ENCODE measurements around the gene NEK9. TPM values are rescaled to one million over a fixed set of nuclear protein-coding genes. Genes with fewer than 3 reads are reported as not detected.
"Not testable (repeated sequence)": the region's sequence is repeated elsewhere in the genome, so short reads cannot be mapped to it uniquely, and the experiment has no call there.

The NEK9 gene
- total RNA-seq, 4 donors from 2014 or later = 65.4 to 84.6 (median 76.9) TPM

DNA sequence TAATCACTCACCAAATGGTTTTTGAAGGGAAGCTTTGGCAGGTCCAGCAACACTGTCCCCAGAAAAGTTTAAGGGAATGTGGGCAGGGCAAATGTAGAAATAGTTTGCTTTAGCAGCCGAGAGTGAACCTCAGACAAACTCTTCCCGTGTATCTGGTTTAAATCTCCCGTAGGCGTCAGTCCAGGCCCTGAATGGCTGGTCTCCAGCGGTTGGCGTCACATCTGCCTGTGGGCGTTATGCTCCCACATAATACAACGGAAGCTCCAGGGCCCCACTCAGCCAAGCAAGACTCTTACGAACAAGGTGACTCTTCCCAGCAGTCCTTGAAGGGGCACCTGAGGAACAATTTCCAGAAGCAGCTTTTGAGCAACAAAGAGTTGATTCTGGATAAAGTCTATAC is 56.5 kb downstream of the NEK9 start:
- Histone ChIP-seq H3K36me3 (no peaks in the 10 kb centered on the region), H3K4me1 (peaks cover 28 to 46% of the 10 kb centered on the region in 2 donors), H3K9me3 (no peaks in the 10 kb centered on the region), H3K27ac (peak overlapping the region; percentile 89 to 93 (median 91)), H3K4me3 (replicated peaks in 1 of 3) (no peak overlapping the region), H3K27me3 (no peaks in the 10 kb centered on the region)
- intact Hi-C loops (cut with DNase I) = no loop called here
- DNase-seq = peak; percentile 39 to 58
- no peak for TF ChIP-seq POLR2A (IDR thresholded peaks at IDR 0.05)
- TF ChIP-seq, protein P1, sequence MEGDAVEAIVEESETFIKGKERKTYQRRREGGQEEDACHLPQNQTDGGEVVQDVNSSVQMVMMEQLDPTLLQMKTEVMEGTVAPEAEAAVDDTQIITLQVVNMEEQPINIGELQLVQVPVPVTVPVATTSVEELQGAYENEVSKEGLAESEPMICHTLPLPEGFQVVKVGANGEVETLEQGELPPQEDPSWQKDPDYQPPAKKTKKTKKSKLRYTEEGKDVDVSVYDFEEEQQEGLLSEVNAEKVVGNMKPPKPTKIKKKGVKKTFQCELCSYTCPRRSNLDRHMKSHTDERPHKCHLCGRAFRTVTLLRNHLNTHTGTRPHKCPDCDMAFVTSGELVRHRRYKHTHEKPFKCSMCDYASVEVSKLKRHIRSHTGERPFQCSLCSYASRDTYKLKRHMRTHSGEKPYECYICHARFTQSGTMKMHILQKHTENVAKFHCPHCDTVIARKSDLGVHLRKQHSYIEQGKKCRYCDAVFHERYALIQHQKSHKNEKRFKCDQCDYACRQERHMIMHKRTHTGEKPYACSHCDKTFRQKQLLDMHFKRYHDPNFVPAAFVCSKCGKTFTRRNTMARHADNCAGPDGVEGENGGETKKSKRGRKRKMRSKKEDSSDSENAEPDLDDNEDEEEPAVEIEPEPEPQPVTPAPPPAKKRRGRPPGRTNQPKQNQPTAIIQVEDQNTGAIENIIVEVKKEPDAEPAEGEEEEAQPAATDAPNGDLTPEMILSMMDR (IDR thresholded peaks at IDR 0.05) = no peak
- 39 to 67% methylated on average over 4 to 9 of the region's 9 CpGs for WGBS, 2 donors

DNA sequence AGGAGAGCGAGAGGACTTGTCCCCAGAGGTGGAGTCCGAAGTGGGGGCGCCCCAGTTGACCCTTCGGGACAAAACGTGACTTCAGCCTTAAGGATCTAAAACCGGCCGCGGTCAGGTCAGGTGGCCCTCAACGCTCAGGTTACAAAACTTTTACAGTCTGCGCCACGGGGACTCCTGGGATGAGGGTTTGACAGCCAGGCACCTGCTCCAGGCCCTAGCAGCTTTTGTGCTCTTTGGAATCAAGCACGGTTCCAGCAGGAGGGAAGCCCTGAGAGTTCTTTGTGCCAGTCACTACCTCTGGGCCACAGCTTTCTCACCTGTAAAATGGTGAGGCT is 57.1 kb downstream of the NEK9 start:
- Histone ChIP-seq H3K9me3 (no peaks in the 10 kb centered on the region), H3K4me1 (peaks cover 28 to 47% of the 10 kb centered on the region in 2 donors), H3K27me3 (no peaks in the 10 kb centered on the region), H3K27ac (peak overlapping the region; percentile 89 to 93 (median 91)), H3K4me3 (replicated peaks in 1 of 3) (peak overlapping the region in 1 of 3 donors; percentile 37), H3K36me3 (no peaks in the 10 kb centered on the region)
- 11 to 33% methylated on average over 3 to 12 of the region's 12 CpGs for WGBS, 2 donors
- intact Hi-C loops (cut with DNase I) = loop anchor here (10.0 kb wide), 1 partner anchor 65 kb away; the partner anchor contains the start of gene EIF2B2
- TF ChIP-seq POLR2A (IDR thresholded peaks at IDR 0.05) = no peak
- TF ChIP-seq, protein P1 (IDR thresholded peaks at IDR 0.05) = no peak
- no peak for DNase-seq

DNA sequence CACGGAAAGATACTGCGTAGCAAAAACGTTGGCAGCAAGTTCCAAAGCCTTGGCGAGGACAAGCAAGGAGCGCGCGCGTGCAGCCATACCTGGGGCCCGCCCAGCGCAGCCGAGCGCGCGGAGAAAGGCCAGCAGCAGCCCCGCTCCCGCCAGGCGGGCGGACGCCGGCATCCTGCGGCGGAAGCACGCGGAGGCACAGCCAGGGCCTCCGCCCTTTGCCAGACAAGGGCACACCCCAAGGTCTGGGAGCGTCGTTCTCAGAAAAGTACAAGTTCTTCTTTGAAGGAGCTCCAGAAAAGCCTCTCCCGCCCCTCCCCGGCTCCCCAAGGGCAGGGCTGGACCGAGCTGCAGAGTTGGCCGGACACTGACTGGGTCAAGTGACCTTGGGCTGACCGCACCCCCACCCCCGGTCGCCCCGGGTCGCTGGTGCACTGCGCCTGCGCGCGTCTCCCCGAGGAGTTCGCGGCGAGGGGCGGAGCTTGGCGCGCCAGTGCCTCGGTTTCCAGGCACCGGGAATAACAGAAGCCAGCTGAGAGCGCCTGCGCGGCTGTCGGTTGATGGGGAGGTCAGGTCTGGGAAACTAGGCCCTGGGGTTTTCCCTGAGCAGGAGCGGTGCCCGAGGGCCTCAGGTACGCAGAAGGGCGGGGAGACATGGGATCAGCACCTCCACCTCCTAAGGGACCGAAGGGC is 57.6 kb downstream of the NEK9 start, which contains the start of gene ZC2HC1C:
TSS of gene ZC2HC1C (plus strand) at position 521 of the 690 bp plus-strand sequence. CDS start 933 bp downstream, outside the sequence.
- Histone ChIP-seq H3K4me3 (replicated peaks in 1 of 3) (peak within 1 kb of the TSS in 2 of 3 donors; percentile 13 to 37), H3K9me3 (no peaks in the 10 kb centered on the region), H3K4me1 (peaks cover 28 to 52% of the 10 kb centered on the region in 2 donors), H3K36me3 (no peaks in the 10 kb centered on the region), H3K27ac (peak within 1 kb of the TSS; percentile 89 to 93 (median 91)), H3K27me3 (no peaks in the 10 kb centered on the region)
- peak; percentile 98 for DNase-seq
- intact Hi-C loops (cut with DNase I) = loop anchor here (10.0 kb wide), 1 partner anchor 64 kb away; the partner anchor contains the start of gene EIF2B2
- WGBS, 2 donors = 0 to 10% methylated on average over 14 to 19 of the region's 58 CpGs
- peak; percentile 40 to 89 for TF ChIP-seq POLR2A (IDR thresholded peaks at IDR 0.05)
- TF ChIP-seq, protein P1 (IDR thresholded peaks at IDR 0.05) = no peak

DNA sequence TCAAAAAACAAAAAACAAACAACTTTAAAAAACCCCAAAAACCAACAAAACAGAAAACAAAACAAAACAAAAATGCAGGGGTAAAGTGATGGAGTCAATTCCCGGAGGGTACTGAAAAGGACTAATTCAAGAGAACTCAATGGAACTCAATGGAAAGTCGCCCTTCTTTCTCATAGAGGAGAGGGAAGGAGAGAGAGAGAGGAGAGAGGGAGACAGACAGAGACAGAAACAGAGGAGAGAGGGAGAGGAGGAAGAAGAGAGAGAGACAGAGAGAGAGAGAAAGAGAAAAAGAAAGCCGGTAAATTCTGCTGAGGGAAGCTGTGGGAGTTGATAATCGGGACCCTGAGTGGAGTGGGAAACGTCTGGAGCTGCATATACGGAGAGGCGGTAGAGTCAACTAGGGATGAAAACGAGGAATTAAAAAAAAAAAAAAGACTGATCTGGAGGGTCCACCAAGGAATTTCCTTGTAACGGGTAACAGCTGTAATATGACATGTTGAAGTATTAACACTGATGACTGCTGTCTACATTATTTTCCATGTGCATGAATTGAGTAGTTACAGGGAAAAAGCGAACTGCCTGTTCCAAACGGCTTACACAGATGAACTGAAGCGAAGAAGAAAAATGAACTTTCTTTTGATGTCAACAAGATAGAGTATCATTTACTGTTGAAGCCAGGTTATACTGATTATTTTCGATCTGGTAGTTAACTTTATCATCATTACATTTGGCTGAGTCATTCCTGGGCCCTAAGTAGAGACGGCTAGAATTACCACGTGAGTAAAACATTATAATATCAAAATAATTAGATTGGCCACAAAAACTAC is 58.3 kb downstream of the NEK9 start:
- Histone ChIP-seq H3K9me3 (no peaks in the 10 kb centered on the region), H3K27ac (peak overlapping the region; percentile 89 to 93 (median 91)), H3K4me3 (replicated peaks in 1 of 3) (peak overlapping the region in 2 of 3 donors; percentile 13 to 37), H3K36me3 (no peaks in the 10 kb centered on the region), H3K4me1 (peaks cover 28 to 53% of the 10 kb centered on the region in 2 donors), H3K27me3 (no peaks in the 10 kb centered on the region)
- 14 to 15% methylated on average over 15 of the region's 15 CpGs for WGBS, 2 donors
- no peak for DNase-seq
- intact Hi-C loops (cut with DNase I) = loop anchor here (10.0 kb wide), 1 partner anchor 64 kb away; the partner anchor contains the start of gene EIF2B2
- TF ChIP-seq POLR2A (IDR thresholded peaks at IDR 0.05) = no peak

DNA sequence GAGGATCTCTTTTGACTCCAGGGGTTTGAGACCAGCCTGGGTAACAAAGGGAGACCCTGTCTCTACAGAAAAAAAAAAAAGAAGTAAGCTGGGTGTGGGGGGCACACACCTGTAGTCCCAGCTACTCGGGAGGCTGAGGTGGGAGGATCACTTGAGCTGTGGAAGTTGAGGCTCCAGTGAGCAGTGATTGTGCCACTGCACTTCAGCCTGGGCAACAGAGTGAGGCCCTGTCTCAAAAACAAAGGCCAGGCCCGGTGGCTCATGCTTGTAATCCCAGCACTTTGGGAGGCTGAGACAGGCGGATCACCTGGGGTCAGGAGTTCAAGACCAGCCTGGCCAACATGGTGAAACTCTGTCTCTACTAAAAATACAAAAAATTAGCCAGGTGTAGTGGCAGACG is 59.1 kb downstream of the NEK9 start:
- Histone ChIP-seq H3K27ac (peak overlapping the region; percentile 89 to 93 (median 91)), H3K4me3 (replicated peaks in 1 of 3) (peak overlapping the region in 2 of 3 donors; percentile 13 to 37), H3K4me1 (peaks cover 29 to 54% of the 10 kb centered on the region in 2 donors)
- not testable (repeated sequence) for H3K9me3 ChIP-seq, DNase-seq, H3K27me3 ChIP-seq, H3K36me3 ChIP-seq
- intact Hi-C loops (cut with DNase I) = loop anchor here (10.0 kb wide), 1 partner anchor 63 kb away; the partner anchor contains the start of gene EIF2B2
- 80 to 91% methylated on average over 4 of the region's 4 CpGs for WGBS, 2 donors
